ENCODE data around the gene GYS2. TPM values are rescaled to one million over a fixed set of nuclear protein-coding genes. Genes with fewer than 3 reads are reported as not detected.

GYS2 gene
- total and polyA plus RNA-seq, 3 donors from 2014 or later, result not detected

DNA sequence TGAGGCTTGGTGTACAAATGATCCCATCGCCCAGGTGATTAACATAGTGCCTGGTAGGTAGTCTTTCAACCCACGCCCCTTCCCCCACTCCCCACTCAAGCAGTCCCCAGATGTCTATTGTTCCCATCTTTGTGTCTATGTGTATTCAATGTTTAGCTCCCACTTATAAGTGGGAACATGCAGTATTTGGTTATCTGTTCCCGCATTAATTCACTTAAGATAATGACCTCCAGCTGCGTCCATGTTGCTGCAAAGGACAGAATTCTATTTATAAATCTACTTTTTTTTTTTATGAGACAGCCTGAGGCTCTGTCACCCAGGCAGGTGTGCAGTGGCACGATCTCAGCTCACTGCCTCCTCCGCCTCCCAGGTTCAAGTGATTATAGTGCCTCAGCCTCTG, 62.9 kb downstream of the GYS2 start:
- DNase-seq, result no peak
- Histone ChIP-seq H3K27me3 (no peaks in the 10 kb centered on the region), H3K27ac (no peak overlapping the region), H3K4me3 (no peak overlapping the region), H3K9me3 (no peaks in the 10 kb centered on the region), H3K36me3 (ENCODE audit: low read depth, missing control alignments) (no peaks in the 10 kb centered on the region), H3K4me1 (no peaks in the 10 kb centered on the region)
- intact Hi-C loops (cut with DNase I; ENCODE audit: low total_unique reads), result no loop called here
- TF ChIP-seq CTCF (IDR thresholded peaks at IDR 0.05), result no peak
- no peak for TF ChIP-seq POLR2A (IDR thresholded peaks at IDR 0.05)
- WGBS, 2 donors, result 68 to 76% methylated on average over 6 of the region's 6 CpGs

DNA sequence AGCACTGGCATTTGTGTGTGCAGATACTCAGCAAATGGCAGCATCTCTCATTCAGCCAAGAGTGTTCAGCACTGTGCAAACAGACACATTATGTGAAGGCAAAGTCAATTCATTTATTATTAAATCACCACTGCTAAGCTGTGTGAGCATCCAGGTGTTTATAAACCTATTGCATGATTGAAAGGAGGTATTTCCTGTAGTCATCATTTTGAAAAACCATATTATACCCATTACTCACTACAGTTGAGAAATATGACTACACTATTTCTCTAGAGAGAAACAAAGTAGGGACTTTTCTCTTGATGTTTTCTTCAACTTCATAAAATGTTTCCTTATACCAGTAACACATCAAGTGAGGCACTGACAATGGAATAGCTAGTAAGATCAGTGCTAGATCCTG, 64.8 kb downstream of the GYS2 start:
- DNase-seq, result no peak
- H3K27ac ChIP-seq, result no peak overlapping the region
- TF ChIP-seq POLR2A (IDR thresholded peaks at IDR 0.05), result no peak
- no peak for TF ChIP-seq CTCF (IDR thresholded peaks at IDR 0.05)
- no peaks in the 10 kb centered on the region for H3K9me3 ChIP-seq
- intact Hi-C loops (cut with DNase I; ENCODE audit: low total_unique reads), result no loop called here
- H3K36me3 ChIP-seq (ENCODE audit: low read depth, missing control alignments), result no peaks in the 10 kb centered on the region
- H3K4me1 ChIP-seq, result no peaks in the 10 kb centered on the region
- H3K27me3 ChIP-seq, result no peaks in the 10 kb centered on the region
- H3K4me3 ChIP-seq, result no peak overlapping the region

- Histone ChIP-seq H3K27me3 (no peaks in the 10 kb centered on the region), H3K4me3 (no peak overlapping the region), H3K36me3 (ENCODE audit: low read depth, missing control alignments) (no peaks in the 10 kb centered on the region), H3K4me1 (no peaks in the 10 kb centered on the region), H3K9me3 (no peaks in the 10 kb centered on the region), H3K27ac (no peak overlapping the region)
- intact Hi-C loops (cut with DNase I; ENCODE audit: low total_unique reads), result no loop called here
- TF ChIP-seq CTCF (IDR thresholded peaks at IDR 0.05), result no peak
- TF ChIP-seq POLR2A (IDR thresholded peaks at IDR 0.05), result no peak
- WGBS, 2 donors, result 88 to 90% methylated on average over 5 of the region's 5 CpGs
- DNase-seq, result no peak
These were observed 66.5 kb downstream of the GYS2 start for GRCh38 chr12:21538061-21538653.

DNA sequence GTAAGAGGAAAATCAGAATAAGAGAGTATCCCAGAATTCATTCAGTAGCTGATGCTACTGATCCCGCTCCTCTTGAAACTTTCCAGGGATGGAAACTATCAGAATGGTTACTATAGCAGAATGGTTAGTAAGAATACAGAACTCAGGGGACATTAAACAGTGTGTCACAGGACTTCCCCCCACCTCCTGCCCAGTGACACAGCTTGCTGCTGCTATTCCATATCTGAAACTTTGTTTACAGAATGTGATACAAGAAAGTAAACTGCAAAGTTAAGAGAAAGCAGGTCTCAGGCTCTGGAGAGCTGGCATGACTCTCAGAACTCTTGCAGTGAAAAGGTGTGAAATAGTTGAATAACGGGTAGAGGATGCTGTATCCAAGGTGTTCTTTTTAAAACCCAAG, 75.2 kb downstream of the GYS2 start:
- TF ChIP-seq CTCF (IDR thresholded peaks at IDR 0.05), result no peak
- TF ChIP-seq POLR2A (IDR thresholded peaks at IDR 0.05), result no peak
- H3K4me3 ChIP-seq, result no peak overlapping the region
- no peaks in the 10 kb centered on the region for H3K27me3 ChIP-seq
- no peaks in the 10 kb centered on the region for H3K4me1 ChIP-seq
- no peak for DNase-seq
- no peaks in the 10 kb centered on the region for H3K9me3 ChIP-seq
- WGBS, 2 donors, result 80 to 86% methylated on average over 2 of the region's 2 CpGs
- no peak overlapping the region for H3K27ac ChIP-seq
- H3K36me3 ChIP-seq (ENCODE audit: low read depth, missing control alignments), result no peaks in the 10 kb centered on the region
- intact Hi-C loops (cut with DNase I; ENCODE audit: low total_unique reads), result no loop called here

DNA sequence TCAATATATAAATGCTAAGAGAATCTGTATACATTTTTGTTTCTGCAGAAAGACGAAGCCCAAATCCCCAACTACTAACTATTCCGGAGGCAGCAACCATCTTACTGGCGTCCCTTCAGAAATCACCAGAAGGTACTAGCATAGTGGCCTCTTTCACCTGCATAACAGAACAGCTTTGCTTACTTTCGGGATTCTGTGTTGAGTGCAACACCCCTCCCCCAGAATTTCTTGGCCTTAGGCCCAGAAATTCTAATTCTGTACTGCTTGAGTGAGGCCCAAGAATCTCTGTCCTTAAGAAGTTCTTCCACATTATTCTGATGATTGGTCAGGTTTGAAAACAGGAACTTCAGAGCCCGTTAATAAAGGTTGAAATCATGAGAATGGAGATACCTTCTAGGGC, 75.7 kb downstream of the GYS2 start:
- intact Hi-C loops (cut with DNase I; ENCODE audit: low total_unique reads), result no loop called here
- Histone ChIP-seq H3K27ac (no peak overlapping the region), H3K4me3 (no peak overlapping the region), H3K9me3 (no peaks in the 10 kb centered on the region), H3K27me3 (no peaks in the 10 kb centered on the region), H3K36me3 (ENCODE audit: low read depth, missing control alignments) (no peaks in the 10 kb centered on the region), H3K4me1 (no peaks in the 10 kb centered on the region)
- WGBS, 2 donors, result 62 to 79% methylated on average over 5 of the region's 5 CpGs
- TF ChIP-seq CTCF (IDR thresholded peaks at IDR 0.05) (no peak), POLR2A (IDR thresholded peaks at IDR 0.05) (no peak)
- no peak for DNase-seq
